Ishikawa (cell line): ENCODE measurements around the gene RGS6.

ENCODE experiments used
- CEBPB ChIP-seq: IDR thresholded peaks from 2 replicates; pipeline ENCODE4 v1.6.1; 2012
- EGR1 ChIP-seq: IDR thresholded peaks from 2 replicates; pipeline ENCODE4 v1.6.1; 2012
- FOXM1 ChIP-seq: IDR thresholded peaks from 2 replicates; pipeline ENCODE4 v1.6.1; 2012; ENCODE audit warnings: low read depth, borderline replicate concordance
- RAD21 ChIP-seq: IDR thresholded peaks from 2 replicates; pipeline ENCODE4 v1.6.1; 2012; ENCODE audit warnings: low read depth
- USF1 ChIP-seq: IDR thresholded peaks from 2 replicates; pipeline ENCODE4 v1.6.1; 2012
- YY1 ChIP-seq: IDR thresholded peaks from 2 replicates; pipeline ENCODE4 v1.6.1; 2012; ENCODE audit warnings: low read depth
- ZBTB7A ChIP-seq: IDR thresholded peaks from 2 replicates; pipeline ENCODE4 v1.6.1; 2012; ENCODE audit warnings: low read depth
- TF ChIP-seq, protein P1 (sequence below): IDR thresholded peaks from 2 replicates; pipeline ENCODE4 v1.6.1; 2012

GRCh38 chr14:72377016-72377415 lies 444.8 kb downstream of the RGS6 start:
- TF ChIP-seq EGR1 (no peak), RAD21 (no peak), FOXM1 (no peak), USF1 (no peak), ZBTB7A (no peak), CEBPB (no peak), YY1 (no peak)
- TF ChIP-seq, protein P1, sequence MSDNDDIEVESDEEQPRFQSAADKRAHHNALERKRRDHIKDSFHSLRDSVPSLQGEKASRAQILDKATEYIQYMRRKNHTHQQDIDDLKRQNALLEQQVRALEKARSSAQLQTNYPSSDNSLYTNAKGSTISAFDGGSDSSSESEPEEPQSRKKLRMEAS, result no peak
